ENCODE results near the gene SLC35F3. TPM values are rescaled to one million over a fixed set of nuclear protein-coding genes. Genes with fewer than 3 reads are reported as not detected.

Gene SLC35F3
- total RNA-seq, 1 experiment from 2014 or later: not detected

- Mint-ChIP-seq H3K36me3 (ENCODE audit: insufficient read depth, unreplicated experiment) (no peaks in the 10 kb centered on the region), H3K9me3 (ENCODE audit: unreplicated experiment) (peaks cover 10% of the 10 kb centered on the region), H3K27me3 (ENCODE audit: insufficient read depth, unreplicated experiment) (peaks cover 8% of the 10 kb centered on the region), H3K4me1 (ENCODE audit: low read depth, unreplicated experiment) (no peaks in the 10 kb centered on the region), H3K27ac (ENCODE audit: unreplicated experiment) (no peak overlapping the region), H3K4me3 (ENCODE audit: unreplicated experiment) (no peak overlapping the region)
- peaks cover 2% of the 10 kb centered on the region; the same call in 1 of the 2 replicates for H3K9me3 ChIP-seq
- intact Hi-C loops (cut with micrococcal nuclease; ENCODE audit: unreplicated experiment): no loop called here
- ChIA-PET POLR2A (no interaction called here), CTCF (no interaction called here)
- H3K27me3 ChIP-seq (replicated peaks; ENCODE audit: control insufficient read depth, insufficient read depth, low read length): no peaks in the 10 kb centered on the region
- H3K36me3 ChIP-seq (ENCODE audit: control insufficient read depth, insufficient read depth, low read length): no peaks in the 10 kb centered on the region
- no peak for DNase-seq
- no peaks in the 10 kb centered on the region for H3K4me1 ChIP-seq
- BruUV-seq (replicated peaks): no TSS peak
- H3K4me3 ChIP-seq (ENCODE audit: low read depth, low read length): no peak overlapping the region
- no peak for TF ChIP-seq CTCF (IDR thresholded peaks at IDR 0.05; ENCODE audit: insufficient read depth in 1 of 2, low read depth in 1 of 2, low read length in 1 of 2, severe bottlenecking in 1 of 2, unreplicated experiment in 1 of 2)
Measured at GRCh38 chr1:233907151-233907550, 2.7 kb downstream of the SLC35F3 start.

- Histone ChIP-seq H3K27me3 (replicated peaks; ENCODE audit: control insufficient read depth, insufficient read depth, low read length) (no peaks in the 10 kb centered on the region), H3K4me3 (ENCODE audit: low read depth, low read length) (no peak overlapping the region), H3K4me1 (no peaks in the 10 kb centered on the region), H3K36me3 (ENCODE audit: control insufficient read depth, insufficient read depth, low read length) (no peaks in the 10 kb centered on the region), H3K9me3 (peaks cover 2% of the 10 kb centered on the region; the same call in 1 of the 2 replicates)
- no TSS peak for BruUV-seq (replicated peaks)
- ChIA-PET POLR2A (no interaction called here), CTCF (no interaction called here)
- Mint-ChIP-seq H3K27me3 (ENCODE audit: insufficient read depth, unreplicated experiment) (peaks cover 8% of the 10 kb centered on the region), H3K9me3 (ENCODE audit: unreplicated experiment) (peaks cover 10% of the 10 kb centered on the region), H3K4me3 (ENCODE audit: unreplicated experiment) (no peak overlapping the region), H3K36me3 (ENCODE audit: insufficient read depth, unreplicated experiment) (no peaks in the 10 kb centered on the region), H3K27ac (ENCODE audit: unreplicated experiment) (no peak overlapping the region), H3K4me1 (ENCODE audit: low read depth, unreplicated experiment) (no peaks in the 10 kb centered on the region)
- no peak for DNase-seq
- TF ChIP-seq CTCF (IDR thresholded peaks at IDR 0.05; ENCODE audit: insufficient read depth in 1 of 2, low read depth in 1 of 2, low read length in 1 of 2, severe bottlenecking in 1 of 2, unreplicated experiment in 1 of 2): no peak
- intact Hi-C loops (cut with micrococcal nuclease; ENCODE audit: unreplicated experiment): no loop called here
Measured at GRCh38 chr1:233908092-233908491, 3.6 kb downstream of the SLC35F3 start.

GRCh38 chr1:233909195-233909594 is 4.7 kb downstream of the SLC35F3 start:
- H3K4me3 Mint-ChIP-seq (ENCODE audit: unreplicated experiment): no peak overlapping the region
- no peak overlapping the region for H3K27ac Mint-ChIP-seq (ENCODE audit: unreplicated experiment)
- no peak for TF ChIP-seq CTCF (IDR thresholded peaks at IDR 0.05; ENCODE audit: insufficient read depth in 1 of 2, low read depth in 1 of 2, low read length in 1 of 2, severe bottlenecking in 1 of 2, unreplicated experiment in 1 of 2)
- H3K9me3 ChIP-seq: no peaks in the 10 kb centered on the region
- no TSS peak for BruUV-seq (replicated peaks)
- no peaks in the 10 kb centered on the region for H3K27me3 ChIP-seq (replicated peaks; ENCODE audit: control insufficient read depth, insufficient read depth, low read length)
- H3K4me3 ChIP-seq (ENCODE audit: low read depth, low read length): no peak overlapping the region
- H3K4me1 Mint-ChIP-seq (ENCODE audit: low read depth, unreplicated experiment): no peaks in the 10 kb centered on the region
- ChIA-PET CTCF (no interaction called here), POLR2A (no interaction called here)
- intact Hi-C loops (cut with micrococcal nuclease; ENCODE audit: unreplicated experiment): no loop called here
- peaks cover 5% of the 10 kb centered on the region for H3K9me3 Mint-ChIP-seq (ENCODE audit: unreplicated experiment)
- no peaks in the 10 kb centered on the region for H3K36me3 ChIP-seq (ENCODE audit: control insufficient read depth, insufficient read depth, low read length)
- H3K27me3 Mint-ChIP-seq (ENCODE audit: insufficient read depth, unreplicated experiment): peaks cover 7% of the 10 kb centered on the region
- H3K4me1 ChIP-seq: no peaks in the 10 kb centered on the region
- no peak for DNase-seq
- no peaks in the 10 kb centered on the region for H3K36me3 Mint-ChIP-seq (ENCODE audit: insufficient read depth, unreplicated experiment)
